Smooth muscle cell (in vitro differentiated cells): Measurements from ENCODE around the gene MSANTD2. TPM values are rescaled to one million over a fixed set of nuclear protein-coding genes. Genes with fewer than 3 reads are reported as not detected.

Experiments used
- DNase-seq: peaks from one replicate; lab custom pipeline; 2025; ENCODE audit not compliant: unreplicated experiment; lab: John Stamatoyannopoulos, UW
- H2AFZ ChIP-seq: fragments of 200-600 bp; sonication (generic); 2 replicates; pipeline ENCODE4 v1.6.0; 2016; ENCODE audit warnings: antibody characterized with exemption, low read depth, mild to moderate bottlenecking
- H3F3A ChIP-seq: fragments of 200-600 bp; sonication (generic); 2 replicates; pipeline ENCODE4 v1.6.0; 2017; ENCODE audit warnings: antibody characterized with exemption, low read depth
- H3K27ac ChIP-seq: fragments of 200-600 bp; sonication (generic); 2 replicates; pipeline ENCODE4 v1.5.1; 2016; ENCODE audit warnings: low read depth, mild to moderate bottlenecking
- H3K27me3 ChIP-seq: fragments of 200-600 bp; sonication (generic); 2 replicates; pipeline ENCODE4 v1.6.1; 2016; ENCODE audit warnings: low read depth, mild to moderate bottlenecking
- H3K36me3 ChIP-seq: fragments of 200-600 bp; sonication (generic); 2 replicates; pipeline ENCODE4 v1.5.1; 2016; ENCODE audit warnings: low read depth
- H3K4me1 ChIP-seq: fragments of 200-600 bp; sonication (generic); 2 replicates; pipeline ENCODE4 v1.5.1; 2016; ENCODE audit warnings: low read depth
- H3K4me2 ChIP-seq: fragments of 200-600 bp; sonication (generic); 2 replicates; pipeline ENCODE4 v1.6.0; 2016; ENCODE audit warnings: mild to moderate bottlenecking
- H3K4me3 ChIP-seq: fragments of 200-600 bp; sonication (generic); 2 replicates; pipeline ENCODE4 v1.5.1; 2016; ENCODE audit warnings: mild to moderate bottlenecking
- H3K79me2 ChIP-seq: fragments of 200-600 bp; sonication (generic); 2 replicates; pipeline ENCODE4 v1.6.0; 2016; ENCODE audit warnings: low read depth, mild to moderate bottlenecking
- H3K9ac ChIP-seq: fragments of 200-600 bp; sonication (generic); 2 replicates; pipeline ENCODE4 v1.6.0; 2016; ENCODE audit warnings: low read depth
- H3K9me3 ChIP-seq: fragments of 200-600 bp; sonication (generic); replicated peaks from 2 replicates; pipeline ENCODE4 v1.5.1; 2016; ENCODE audit warnings: low read depth
- H4K20me1 ChIP-seq: fragments of 200-600 bp; sonication (generic); 2 replicates; pipeline ENCODE4 v1.6.0; 2016; ENCODE audit warnings: low read depth
- WGBS: methylation state at CpG from one replicate; pipeline ENCODE4 v1.1.7; 2016; ENCODE audit warnings: low lambda C conversion rate; 5-methylcytosine and 5-hydroxymethylcytosine counted together
- polyA plus RNA-seq: library from polyadenylated mRNA; unstranded; fragments of >200 nt; fragmentation: Nextera tagmentation; extraction: Ambion mirVana; gene quantifications from 2 replicates; pipeline ENCODE4 v1.2.1, GENCODE V29; 2016
- total RNA-seq: library from RNA; depleted of rRNA; stranded (reverse); fragments of >200 nt; gene quantifications from 2 replicates; pipeline ENCODE4 v1.2.3, GENCODE V29; 2014
- TF ChIP-seq, protein P1 (sequence below): fragments of 200-600 bp; sonication (generic); IDR thresholded peaks from 2 replicates; pipeline ENCODE4 v1.5.1; 2017; ENCODE audit warnings: borderline replicate concordance, mild to moderate bottlenecking, antibody characterized with exemption; ENCODE audit not compliant: insufficient read depth, poor library complexity, severe bottlenecking

MSANTD2 gene
- total and polyA plus RNA-seq, 2 experiments from 2014 or later: 13.6 to 18.8 TPM

DNA sequence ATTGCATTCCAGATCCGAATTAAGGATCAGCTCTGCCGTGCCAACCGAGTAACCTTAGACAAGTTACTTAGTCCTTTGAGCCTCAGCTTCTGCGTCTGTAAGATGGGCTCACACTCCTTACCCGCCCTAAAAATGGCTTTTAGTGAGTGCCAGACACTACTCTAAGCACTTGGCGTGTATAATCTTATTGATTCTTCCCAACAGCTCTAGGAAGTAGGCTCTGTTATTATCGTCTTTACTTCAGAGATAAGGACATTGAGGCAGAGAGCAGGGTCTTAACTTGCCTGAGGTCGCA lies 43.4 kb upstream of the MSANTD2 start:
- Histone ChIP-seq H3K4me3 (no peak overlapping the region), H3F3A (no peaks in the 10 kb centered on the region), H3K9me3 (no peaks in the 10 kb centered on the region), H3K4me2 (no peak overlapping the region), H3K27me3 (peaks cover 100% of the 10 kb centered on the region), H4K20me1 (no peaks in the 10 kb centered on the region), H3K4me1 (peaks cover 63% of the 10 kb centered on the region), H2AFZ (no peak overlapping the region), H3K27ac (no peak overlapping the region), H3K9ac (no peak overlapping the region), H3K79me2 (no peaks in the 10 kb centered on the region), H3K36me3 (no peaks in the 10 kb centered on the region)
- 18% methylated on average over 8 of the region's 8 CpGs for WGBS
- no peak for DNase-seq
- TF ChIP-seq, protein P1, sequence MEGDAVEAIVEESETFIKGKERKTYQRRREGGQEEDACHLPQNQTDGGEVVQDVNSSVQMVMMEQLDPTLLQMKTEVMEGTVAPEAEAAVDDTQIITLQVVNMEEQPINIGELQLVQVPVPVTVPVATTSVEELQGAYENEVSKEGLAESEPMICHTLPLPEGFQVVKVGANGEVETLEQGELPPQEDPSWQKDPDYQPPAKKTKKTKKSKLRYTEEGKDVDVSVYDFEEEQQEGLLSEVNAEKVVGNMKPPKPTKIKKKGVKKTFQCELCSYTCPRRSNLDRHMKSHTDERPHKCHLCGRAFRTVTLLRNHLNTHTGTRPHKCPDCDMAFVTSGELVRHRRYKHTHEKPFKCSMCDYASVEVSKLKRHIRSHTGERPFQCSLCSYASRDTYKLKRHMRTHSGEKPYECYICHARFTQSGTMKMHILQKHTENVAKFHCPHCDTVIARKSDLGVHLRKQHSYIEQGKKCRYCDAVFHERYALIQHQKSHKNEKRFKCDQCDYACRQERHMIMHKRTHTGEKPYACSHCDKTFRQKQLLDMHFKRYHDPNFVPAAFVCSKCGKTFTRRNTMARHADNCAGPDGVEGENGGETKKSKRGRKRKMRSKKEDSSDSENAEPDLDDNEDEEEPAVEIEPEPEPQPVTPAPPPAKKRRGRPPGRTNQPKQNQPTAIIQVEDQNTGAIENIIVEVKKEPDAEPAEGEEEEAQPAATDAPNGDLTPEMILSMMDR: no peak

GRCh38 chr11:124842305-124842704 lies 42.1 kb upstream of the MSANTD2 start:
- peaks cover 52% of the 10 kb centered on the region for H3K4me1 ChIP-seq
- H3K36me3 ChIP-seq: no peaks in the 10 kb centered on the region
- TF ChIP-seq, protein P1: no peak
- no peak overlapping the region for H3K27ac ChIP-seq
- no peaks in the 10 kb centered on the region for H3K9me3 ChIP-seq
- no peaks in the 10 kb centered on the region for H3K79me2 ChIP-seq
- no peak overlapping the region for H3K9ac ChIP-seq
- H3K4me2 ChIP-seq: no peak overlapping the region
- H3F3A ChIP-seq: peaks cover 2% of the 10 kb centered on the region
- 47% methylated on average over 4 of the region's 4 CpGs for WGBS
- no peak overlapping the region for H2AFZ ChIP-seq
- H3K27me3 ChIP-seq: peaks cover 98% of the 10 kb centered on the region
- no peak for DNase-seq
- H4K20me1 ChIP-seq: no peaks in the 10 kb centered on the region
- H3K4me3 ChIP-seq: no peak overlapping the region

- Histone ChIP-seq H3K9ac (no peak overlapping the region), H3K9me3 (no peaks in the 10 kb centered on the region), H3K4me2 (no peak overlapping the region), H3K36me3 (no peaks in the 10 kb centered on the region), H3K79me2 (no peaks in the 10 kb centered on the region), H4K20me1 (no peaks in the 10 kb centered on the region), H3K27ac (no peak overlapping the region), H2AFZ (no peak overlapping the region), H3K4me3 (no peak overlapping the region), H3F3A (peaks cover 4% of the 10 kb centered on the region), H3K4me1 (peaks cover 55% of the 10 kb centered on the region), H3K27me3 (peaks cover 94% of the 10 kb centered on the region)
- TF ChIP-seq, protein P1: no peak
- DNase-seq: no peak
- WGBS: 34% methylated on average over 2 of the region's 2 CpGs
These were observed 41.6 kb upstream of the MSANTD2 start for GRCh38 chr11:124841840-124842239.

- Histone ChIP-seq H3F3A (peaks cover 6% of the 10 kb centered on the region), H3K27ac (no peak overlapping the region), H3K9ac (no peak overlapping the region), H3K4me2 (no peak overlapping the region), H3K4me1 (peaks cover 53% of the 10 kb centered on the region), H3K9me3 (no peaks in the 10 kb centered on the region), H3K27me3 (peaks cover 87% of the 10 kb centered on the region), H3K4me3 (no peak overlapping the region), H3K36me3 (no peaks in the 10 kb centered on the region), H3K79me2 (no peaks in the 10 kb centered on the region), H2AFZ (no peak overlapping the region), H4K20me1 (no peaks in the 10 kb centered on the region)
- WGBS: 45% methylated on average over 3 of the region's 3 CpGs
- no peak for DNase-seq
- TF ChIP-seq, protein P1: no peak
These were observed 41.0 kb upstream of the MSANTD2 start for GRCh38 chr11:124841201-124841600.
